IMR-90 (cell line): ENCODE measurements around the gene TFEB. TPM values are rescaled to one million over a fixed set of nuclear protein-coding genes. Genes with fewer than 3 reads are reported as not detected.
A peak's percentile ranks its signal among the peaks of the same experiment; 100 is the strongest.

Source experiments
- BHLHE40 ChIP-seq: fragments of 150-350 bp; IDR thresholded peaks from 2 replicates; pipeline ENCODE4 v1.6.1; 2016; ENCODE audit warnings: mild to moderate bottlenecking, low read depth, low read length
- CTCF ChIP-seq: conservative IDR thresholded peaks from 2 replicates; pipeline ENCODE4 v1.5.1; 2012; ENCODE audit warnings: mild to moderate bottlenecking, low read depth, low read length, improper control_type of control experiment
- polyA plus RNA-seq, 3 experiments: library from polyadenylated mRNA; depleted of rRNA; stranded (reverse); fragments of >200 nt; gene quantifications; 2 replicates each; pipeline ENCODE4 v1.2.3, GENCODE V29; 2012; ENCODE audit warnings: low replicate concordance in 1 of 3
- total RNA-seq: library from RNA; depleted of rRNA; stranded (reverse); fragments of >200 nt; gene quantifications from 2 replicates; pipeline ENCODE4 v1.2.3, GENCODE V29; 2012

The TFEB gene
- total and polyA plus RNA-seq, 2 of the 4 experiments (the other 2 are of a cell fraction): 4.5 to 4.9 TPM

GRCh38 chr6:41705996-41706835, 29.2 kb downstream of the TFEB start (continued):
- TF ChIP-seq CTCF (peak; percentile 64), BHLHE40 (no peak)
